H9 (cell line): ENCODE data around the gene CRYBB1. TPM values are rescaled to one million over a fixed set of nuclear protein-coding genes. Genes with fewer than 3 reads are reported as not detected.

Source experiments
- DNase-seq: peaks from one replicate; pipeline ENCODE4 v3.0.0-alpha.2; 2017
- H2AFZ ChIP-seq: one replicate; pipeline ENCODE4 v1.6.1; 2013; ENCODE audit warnings: mild to moderate bottlenecking, low read length, control low read depth, moderate library complexity
- H2AK5ac ChIP-seq: 2 replicates; pipeline ENCODE4 v1.6.1; 2013; ENCODE audit warnings: low read length, control low read depth, mixed read lengths; ENCODE audit not compliant: insufficient read length
- H2BK120ac ChIP-seq: one replicate; pipeline ENCODE4 v1.6.1; 2013; ENCODE audit warnings: low read depth, mild to moderate bottlenecking, low read length, control low read depth, inconsistent platforms; ENCODE audit not compliant: poor library complexity, severe bottlenecking
- H2BK12ac ChIP-seq: 2 replicates; pipeline ENCODE4 v1.6.1; 2013; ENCODE audit warnings: low read length, control low read depth, mixed read lengths, low read depth; ENCODE audit not compliant: insufficient read length
- H2BK15ac ChIP-seq: 2 replicates; pipeline ENCODE4 v1.6.1; 2013; ENCODE audit warnings: low read depth, low read length, control low read depth
- H2BK20ac ChIP-seq: one replicate; pipeline ENCODE4 v1.6.1; 2013; ENCODE audit warnings: low read depth, mild to moderate bottlenecking, low read length, control low read depth, inconsistent platforms; ENCODE audit not compliant: poor library complexity, severe bottlenecking
- H2BK5ac ChIP-seq: 2 replicates; pipeline ENCODE4 v1.6.1; 2013; ENCODE audit warnings: low read length, control low read depth, mixed read lengths; ENCODE audit not compliant: insufficient read length
- H3K14ac ChIP-seq: 2 replicates; pipeline ENCODE4 v1.6.1; 2013; ENCODE audit warnings: low read length, control low read depth; ENCODE audit not compliant: insufficient read depth
- H3K18ac ChIP-seq: 2 replicates; pipeline ENCODE4 v1.6.1; 2013; ENCODE audit warnings: low read depth, mild to moderate bottlenecking, mixed read lengths, low read length, control low read depth; ENCODE audit not compliant: insufficient read length
- H3K23ac ChIP-seq: 2 replicates; pipeline ENCODE4 v1.6.1; 2013; ENCODE audit warnings: low read length, control low read depth, mixed read lengths, low read depth; ENCODE audit not compliant: insufficient read length
- H3K23me2 ChIP-seq: 2 replicates; pipeline ENCODE4 v1.6.1; 2013; ENCODE audit warnings: low read depth, mild to moderate bottlenecking, mixed read lengths, low read length, control low read depth; ENCODE audit not compliant: insufficient read length, poor library complexity, severe bottlenecking
- H3K27ac ChIP-seq: 2 replicates; pipeline ENCODE4 v1.5.1; 2013; ENCODE audit warnings: low read length, control low read depth, mixed read lengths, low read depth; ENCODE audit not compliant: insufficient read length
- H3K27me3 ChIP-seq: 2 replicates; pipeline ENCODE4 v1.6.1; 2013; ENCODE audit warnings: low read length, control low read depth, inconsistent platforms; ENCODE audit not compliant: insufficient read depth
- H3K4ac ChIP-seq: 2 replicates; pipeline ENCODE4 v1.6.1; 2013; ENCODE audit warnings: low read depth, mild to moderate bottlenecking, control low read depth, inconsistent platforms, low read length, moderate library complexity
- H3K4me1 ChIP-seq: 2 replicates; pipeline ENCODE4 v1.6.1; 2013; ENCODE audit warnings: low read length, control low read depth, inconsistent platforms; ENCODE audit not compliant: insufficient read depth
- H3K4me2 ChIP-seq: 2 replicates; pipeline ENCODE4 v1.6.1; 2013; ENCODE audit warnings: low read length, control low read depth, mixed read lengths; ENCODE audit not compliant: insufficient read length, insufficient read depth
- H3K56ac ChIP-seq: 2 replicates; pipeline ENCODE4 v1.6.1; 2013; ENCODE audit warnings: low read depth, mild to moderate bottlenecking, mixed read lengths, low read length, control low read depth; ENCODE audit not compliant: insufficient read length
- H3K79me1 ChIP-seq: 2 replicates; pipeline ENCODE4 v1.6.1; 2013; ENCODE audit warnings: low read depth, mild to moderate bottlenecking, moderate library complexity, low read length, control low read depth, inconsistent platforms; ENCODE audit not compliant: insufficient read depth, poor library complexity, severe bottlenecking
- H3K79me2 ChIP-seq: 2 replicates; pipeline ENCODE4 v1.6.1; 2013; ENCODE audit warnings: low read length, control low read depth, inconsistent platforms; ENCODE audit not compliant: insufficient read depth
- H3K9ac ChIP-seq: 2 replicates; pipeline ENCODE4 v1.6.1; 2013; ENCODE audit warnings: low read length, control low read depth, mixed read lengths; ENCODE audit not compliant: insufficient read length; ENCODE audit errors: extremely low read depth
- H3K9me3 ChIP-seq: one replicate; pipeline ENCODE4 v1.6.1; 2013; ENCODE audit warnings: low read depth, low read length, inconsistent platforms; ENCODE audit not compliant: control insufficient read depth
- H3T11ph ChIP-seq: one replicate; pipeline ENCODE4 v1.6.1; 2013; ENCODE audit warnings: mild to moderate bottlenecking, low read length, control low read depth, inconsistent platforms
- H4K20me1 ChIP-seq: one replicate; pipeline ENCODE4 v1.6.1; 2013; ENCODE audit not compliant: control insufficient read depth, insufficient read length, insufficient read depth
- H4K5ac ChIP-seq: 2 replicates; pipeline ENCODE4 v1.6.1; 2013; ENCODE audit warnings: low read depth, mild to moderate bottlenecking, mixed read lengths, low read length, control low read depth; ENCODE audit not compliant: insufficient read length
- H4K8ac ChIP-seq: replicated peaks from 2 replicates; pipeline ENCODE4 v1.6.1; 2013; ENCODE audit warnings: low read length, control low read depth, mixed read lengths, low read depth; ENCODE audit not compliant: insufficient read length
- H4K91ac ChIP-seq: 2 replicates; pipeline ENCODE4 v1.6.1; 2013; ENCODE audit warnings: low read depth, mild to moderate bottlenecking, moderate library complexity, mixed read lengths, low read length, control low read depth; ENCODE audit not compliant: insufficient read length
- H3K27ac Mint-ChIP-seq, 3 experiments: 2 replicates in 2 of 3; 3 replicates in 1 of 3; pipeline ENCODE4 v1.8.0; 2020 to 2021; ENCODE audit warnings: mixed read lengths in 3 of 3, mild to moderate bottlenecking in 1 of 3, moderate library complexity in 1 of 3
- H3K27me3 Mint-ChIP-seq: 2 replicates; pipeline ENCODE4 v1.8.0; 2021; ENCODE audit warnings: low read depth, mild to moderate bottlenecking, moderate library complexity, mixed read lengths
- H3K36me3 Mint-ChIP-seq, 3 experiments: 2 replicates in 2 of 3; 3 replicates in 1 of 3; pipeline ENCODE4 v1.8.0; 2020 to 2021; ENCODE audit warnings: low read depth in 3 of 3, mixed read lengths in 3 of 3; ENCODE audit not compliant: insufficient read depth in 1 of 3
- H3K4me1 Mint-ChIP-seq, 2 experiments: 2 replicates each; pipeline ENCODE4 v1.8.0; 2020; ENCODE audit warnings: mixed read lengths in 2 of 2
- H3K4me3 Mint-ChIP-seq, 2 experiments: 2 replicates in 1 of 2; 3 replicates in 1 of 2; pipeline ENCODE4 v1.8.0; 2020 to 2021; ENCODE audit warnings: mild to moderate bottlenecking in 2 of 2, mixed read lengths in 2 of 2, moderate library complexity in 1 of 2
- H3K9me3 Mint-ChIP-seq, 2 experiments: 2 replicates in 1 of 2; 3 replicates in 1 of 2; pipeline ENCODE4 v1.8.0; 2020; ENCODE audit warnings: mild to moderate bottlenecking in 2 of 2, mixed read lengths in 2 of 2, moderate library complexity in 1 of 2
- CTCF ChIP-seq: fragments of 200-600 bp; sonication (generic); conservative IDR thresholded peaks from 3 replicates; pipeline ENCODE4 v1.8.0; 2021; ENCODE audit warnings: antibody characterized with exemption, mild to moderate bottlenecking
- WGBS: extraction: QIAGEN DNeasy Blood & Tissue Kit; methylation state at CpG from one replicate; pipeline ENCODE4 v1.1.7; 2013; ENCODE audit warnings: missing lambda C conversion rate, low lambda C conversion rate, mixed read lengths; ENCODE audit not compliant: insufficient read length; ENCODE audit errors: extremely low coverage; 5-methylcytosine and 5-hydroxymethylcytosine counted together
- total RNA-seq: library from RNA; stranded (reverse); gene quantifications from 2 replicates; pipeline ENCODE4 v1.2.1, GENCODE V29; 2021

The CRYBB1 gene
- total RNA-seq, 1 experiment from 2014 or later, result 5.4 TPM

GRCh38 chr22:26604368-26604767, 13.5 kb downstream of the CRYBB1 start:
- no CpG with 5 or more reads among the region's 1 CpG for WGBS
- H3K4me3 Mint-ChIP-seq, result no peak overlapping the region

More at GRCh38 chr22:26604368-26604767, 13.5 kb downstream of the CRYBB1 start:
- Histone ChIP-seq H2BK5ac (no peak overlapping the region), H2BK20ac (no peak overlapping the region), H3K9me3 (no peaks in the 10 kb centered on the region), H3T11ph (no peak overlapping the region), H3K23me2 (no peaks in the 10 kb centered on the region), H2AK5ac (no peak overlapping the region), H3K9ac (no peak overlapping the region), H4K91ac (no peak overlapping the region), H3K27ac (no peak overlapping the region), H3K14ac (no peak overlapping the region), H3K18ac (no peak overlapping the region), H3K4ac (no peak overlapping the region), H4K5ac (no peak overlapping the region), H3K79me2 (no peaks in the 10 kb centered on the region), H2BK15ac (no peak overlapping the region), H3K56ac (no peak overlapping the region), H2AFZ (no peak overlapping the region), H3K4me2 (no peak overlapping the region), H4K20me1 (no peaks in the 10 kb centered on the region), H3K4me1 (0 out of 2 replicates have a peak, but pooled peaks cover 4% of the 10 kb centered on the region), H4K8ac (no peak overlapping the region), H2BK120ac (no peak overlapping the region), H3K23ac (no peak overlapping the region), H3K79me1 (no peaks in the 10 kb centered on the region), H2BK12ac (no peak overlapping the region), H3K27me3 (no peaks in the 10 kb centered on the region)
- H3K27me3 Mint-ChIP-seq, result peaks cover 6% of the 10 kb centered on the region
- H3K9me3 Mint-ChIP-seq, result no peaks in the 10 kb centered on the region
- no peaks in the 10 kb centered on the region for H3K36me3 Mint-ChIP-seq
- H3K27ac Mint-ChIP-seq, result no peak overlapping the region
- DNase-seq, result no peak
- TF ChIP-seq CTCF, result peak; percentile 34; the same call in 2 of the 3 replicates
- H3K4me1 Mint-ChIP-seq, result peaks cover 24 to 34% of the 10 kb centered on the region in 2 experiments
